Sigmoid colon (tissue), 4 donors: Measurements from ENCODE around the gene HTT.

Source experiments
- POLR2A ChIP-seq, 2 donors: fragments of 450-650 bp; IDR thresholded peaks; one replicate each; pipeline ENCODE4 v1.6.1; 2016; ENCODE audit warnings: antibody characterized with exemption in 2 of 2, mild to moderate bottlenecking in 2 of 2, moderate library complexity in 2 of 2
- POLR2AphosphoS5 ChIP-seq, 4 donors: sonication (generic); formaldehyde crosslinking; IDR thresholded peaks; one replicate each; pipeline ENCODE4 v1.6.1; 2017; ENCODE audit warnings: antibody characterized with exemption in 4 of 4

GRCh38 chr4:3060946-3061345 lies 13.5 kb upstream of the HTT start:
- TF ChIP-seq POLR2AphosphoS5 (IDR thresholded peaks at IDR 0.05) (no peak), POLR2A (IDR thresholded peaks at IDR 0.05) (no peak)
